ENCODE measurements around the gene EIF3L.
"Not testable (repeated sequence)": the region's sequence is repeated elsewhere in the genome, so short reads cannot be mapped to it uniquely, and the experiment has no call there.

Gene EIF3L

GRCh38 chr22:37849089-37849751, at the start of gene EIF3L:
Gene EIF3L, plus strand, starts transcription at chr22:37849419. Its CDS starts 31 bp downstream, at chr22:37849450.
- DNase-seq: peak; percentile 89

GRCh38 chr22:37799979-37800378, 49.2 kb upstream of the EIF3L start:
- DNase-seq: not testable (repeated sequence)

GRCh38 chr22:37801946-37802309, 47.3 kb upstream of the EIF3L start:
- DNase-seq: no peak

GRCh38 chr22:37802310-37803194, 46.7 kb upstream of the EIF3L start:
- DNase-seq: no peak

GRCh38 chr22:37803195-37803638, 46.0 kb upstream of the EIF3L start:
- DNase-seq: no peak

- DNase-seq: no peak
Observed at GRCh38 chr22:37803639-37804351, 45.4 kb upstream of the EIF3L start.

- no peak for DNase-seq
Observed at GRCh38 chr22:37804352-37804880, 44.8 kb upstream of the EIF3L start.

- DNase-seq: peak; percentile 75
Observed at GRCh38 chr22:37804881-37805809, 44.1 kb upstream of the EIF3L start.

- DNase-seq: no peak
Observed at GRCh38 chr22:37805810-37806277, 43.4 kb upstream of the EIF3L start.

GRCh38 chr22:37806409-37807333, 42.5 kb upstream of the EIF3L start:
- no peak for DNase-seq

GRCh38 chr22:37807410-37808293, 41.6 kb upstream of the EIF3L start, which contains the start of gene GCAT:
Gene GCAT, plus strand, starts transcription at chr22:37807934. Its CDS starts 34 bp downstream, at chr22:37807968.
- DNase-seq: peak; percentile 92

GRCh38 chr22:37808294-37808657, 40.9 kb upstream of the EIF3L start:
- DNase-seq: no peak

GRCh38 chr22:37809672-37810333, 39.4 kb upstream of the EIF3L start:
- DNase-seq: no peak

GRCh38 chr22:37811867-37812266, 37.4 kb upstream of the EIF3L start:
- DNase-seq: no peak

GRCh38 chr22:37812869-37813678, 36.1 kb upstream of the EIF3L start:
- no peak for DNase-seq

GRCh38 chr22:37815593-37815992, 33.6 kb upstream of the EIF3L start:
- DNase-seq: no peak

GRCh38 chr22:37816543-37817180, 32.6 kb upstream of the EIF3L start:
- DNase-seq: no peak
